ENCODE measurements around the gene OTUB1. TPM values are rescaled to one million over a fixed set of nuclear protein-coding genes. Genes with fewer than 3 reads are reported as not detected.
"Not testable (repeated sequence)": the region's sequence is repeated elsewhere in the genome, so short reads cannot be mapped to it uniquely, and the experiment has no call there.

Gene OTUB1
- total and polyA plus RNA-seq, 4 donors = 37.0 to 67.9 (median 39.9) TPM

DNA sequence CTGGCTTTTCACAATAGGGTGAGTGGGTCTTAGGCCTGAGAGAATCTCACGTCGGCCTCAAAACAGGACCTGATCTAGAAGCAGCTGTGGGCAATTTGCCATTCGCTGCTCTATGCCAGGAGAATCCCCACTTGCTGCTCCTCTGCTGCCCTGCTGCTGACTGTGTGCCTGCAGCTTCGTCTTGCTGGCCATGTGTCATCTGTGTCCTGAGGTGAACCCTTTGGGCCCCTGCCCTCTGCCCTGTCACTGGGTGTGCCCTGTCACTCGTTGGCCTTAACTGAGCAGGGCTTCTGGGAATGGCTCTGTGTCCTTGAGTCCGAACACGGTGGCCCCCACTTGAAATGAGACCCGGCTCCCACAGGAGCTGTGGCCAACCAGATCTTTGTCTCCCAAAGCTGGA is 41.3 kb upstream of the OTUB1 start:
- no peak for DNase-seq
- H3K36me3 ChIP-seq (ENCODE audit: control insufficient read depth in 1 of 2, insufficient read depth in 2 of 2, low read length in 1 of 2) = no peaks in the 10 kb centered on the region
- ATAC-seq (ENCODE audit: low FRiP score) = peak; percentile 49
- H3K4me1 ChIP-seq (ENCODE audit: control insufficient read depth in 1 of 2, insufficient read depth in 2 of 2, low read length in 2 of 2) = no peaks in the 10 kb centered on the region
- intact Hi-C loops (cut with DNase I) = loop anchor here (5.0 kb wide), 2 partner anchors 38 to 178 kb away; partner anchors contain the start of gene ZFTA (in 2 of the 2)
- no peaks in the 10 kb centered on the region for H3K27me3 ChIP-seq (ENCODE audit: control insufficient read depth in 1 of 2, insufficient read depth in 2 of 2, low read length in 1 of 2)
- H3K9me3 ChIP-seq (ENCODE audit: control insufficient read depth, low read length) = no peaks in the 10 kb centered on the region
- H3K4me3 ChIP-seq (ENCODE audit: low read length in 2 of 2) = no peak overlapping the region
- WGBS, 2 donors = 24 to 28% methylated on average over 8 of the region's 8 CpGs
- peak overlapping the region; percentile 1 to 50 for H3K27ac ChIP-seq (ENCODE audit: low read depth in 1 of 2, low read length in 2 of 2)

DNA sequence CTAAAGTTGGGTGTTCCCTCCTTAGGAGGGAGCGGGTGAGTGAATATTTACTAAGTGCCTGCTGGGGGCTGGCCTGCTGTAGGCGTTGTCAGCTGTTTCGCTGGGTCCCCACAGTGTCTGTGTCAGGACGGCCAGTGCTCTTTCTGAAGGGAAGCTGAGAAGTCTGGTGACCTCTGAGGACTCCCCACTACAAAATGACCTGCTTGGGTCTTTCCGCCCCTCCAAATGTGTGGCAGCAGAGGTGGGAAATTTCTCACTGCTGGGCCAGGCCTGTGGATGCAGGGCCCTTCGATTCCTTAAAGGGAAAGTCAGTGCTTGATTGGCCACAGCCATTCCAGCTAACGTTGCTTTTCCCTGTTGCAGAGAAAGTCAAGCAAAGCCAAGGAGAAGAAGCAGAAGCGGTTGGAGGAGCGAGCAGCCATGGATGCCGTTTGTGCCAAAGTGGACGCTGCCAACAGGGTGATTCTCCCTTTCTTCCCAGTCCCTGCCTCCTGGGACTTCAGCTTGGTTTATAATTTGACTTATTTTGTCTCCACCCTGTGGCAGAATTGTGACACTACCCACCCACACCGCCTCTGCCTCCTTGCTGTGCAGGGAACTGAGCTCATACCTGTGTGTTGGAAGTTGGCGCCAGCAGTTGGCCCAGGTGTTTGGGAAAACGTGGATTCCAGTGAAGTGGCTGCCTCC is 40.6 kb upstream of the OTUB1 start:
- intact Hi-C loops (cut with DNase I) = loop anchor here (1.0 to 5.0 kb wide), 3 partner anchors 38 to 178 kb away; partner anchors contain the start of gene ZFTA (in 2 of the 2)
- ATAC-seq (ENCODE audit: low FRiP score) = peak; percentile 91
- 17% methylated on average over 14 of the region's 14 CpGs for WGBS, 2 donors
- no peaks in the 10 kb centered on the region for H3K36me3 ChIP-seq (ENCODE audit: control insufficient read depth in 1 of 2, insufficient read depth in 2 of 2, low read length in 1 of 2)
- peak; percentile 82 to 90 for DNase-seq
- H3K9me3 ChIP-seq (ENCODE audit: control insufficient read depth, low read length) = no peaks in the 10 kb centered on the region
- peak overlapping the region; percentile 1 to 50 for H3K27ac ChIP-seq (ENCODE audit: low read depth in 1 of 2, low read length in 2 of 2)
- H3K4me1 ChIP-seq (ENCODE audit: control insufficient read depth in 1 of 2, insufficient read depth in 2 of 2, low read length in 2 of 2) = no peaks in the 10 kb centered on the region
- no peak overlapping the region for H3K4me3 ChIP-seq (ENCODE audit: low read length in 2 of 2)
- H3K27me3 ChIP-seq (ENCODE audit: control insufficient read depth in 1 of 2, insufficient read depth in 2 of 2, low read length in 1 of 2) = no peaks in the 10 kb centered on the region

DNA sequence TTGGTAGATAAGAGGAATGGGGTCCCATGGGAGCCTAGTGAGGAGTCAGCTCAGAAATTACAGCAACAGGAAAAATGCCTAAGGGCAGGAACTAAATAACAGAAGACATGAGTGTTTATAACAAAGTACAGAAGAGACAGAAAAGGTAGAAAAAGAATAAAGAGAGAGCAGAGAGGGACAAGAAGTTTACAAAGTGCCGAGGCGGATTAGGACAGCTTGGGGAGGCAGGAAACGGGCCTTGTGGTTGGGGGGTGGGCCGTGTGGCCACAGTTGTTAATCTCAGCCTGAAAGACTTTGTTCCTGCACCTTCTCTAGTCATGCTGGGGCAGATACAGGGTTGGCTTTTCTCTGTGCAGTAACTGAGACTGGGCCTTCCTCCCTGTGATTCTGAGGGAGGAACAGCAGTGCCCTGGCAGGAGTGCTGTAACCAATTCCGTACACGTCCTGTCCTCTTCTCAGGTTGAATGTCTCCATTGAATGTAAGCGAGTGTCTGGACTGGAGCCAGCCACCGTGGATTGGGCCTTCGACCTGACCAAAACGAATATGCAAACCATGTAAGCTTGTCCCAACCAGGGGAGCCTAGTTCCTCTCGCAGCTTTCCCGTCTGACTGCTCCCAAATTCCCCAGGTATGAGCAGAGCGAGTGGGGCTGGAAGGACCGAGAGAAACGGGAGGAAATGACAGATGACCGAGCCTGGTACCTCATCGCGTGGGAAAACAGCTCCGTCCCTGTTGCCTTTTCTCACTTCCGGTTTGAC is 34.3 kb upstream of the OTUB1 start:
- intact Hi-C loops (cut with DNase I) = no loop called here
- Histone ChIP-seq H3K27ac (ENCODE audit: low read depth in 1 of 2, low read length in 2 of 2) (no peak overlapping the region), H3K27me3 (ENCODE audit: control insufficient read depth in 1 of 2, insufficient read depth in 2 of 2, low read length in 1 of 2) (no peaks in the 10 kb centered on the region), H3K4me3 (ENCODE audit: low read length in 2 of 2) (no peak overlapping the region), H3K4me1 (ENCODE audit: control insufficient read depth in 1 of 2, insufficient read depth in 2 of 2, low read length in 2 of 2) (no peaks in the 10 kb centered on the region), H3K9me3 (ENCODE audit: control insufficient read depth, low read length) (no peaks in the 10 kb centered on the region), H3K36me3 (ENCODE audit: control insufficient read depth in 1 of 2, insufficient read depth in 2 of 2, low read length in 1 of 2) (peaks cover 0 to 6% of the 10 kb centered on the region in 2 donors)
- 81 to 84% methylated on average over 20 of the region's 20 CpGs for WGBS, 2 donors
- no peak for DNase-seq
- no peak for ATAC-seq (ENCODE audit: low FRiP score)

DNA sequence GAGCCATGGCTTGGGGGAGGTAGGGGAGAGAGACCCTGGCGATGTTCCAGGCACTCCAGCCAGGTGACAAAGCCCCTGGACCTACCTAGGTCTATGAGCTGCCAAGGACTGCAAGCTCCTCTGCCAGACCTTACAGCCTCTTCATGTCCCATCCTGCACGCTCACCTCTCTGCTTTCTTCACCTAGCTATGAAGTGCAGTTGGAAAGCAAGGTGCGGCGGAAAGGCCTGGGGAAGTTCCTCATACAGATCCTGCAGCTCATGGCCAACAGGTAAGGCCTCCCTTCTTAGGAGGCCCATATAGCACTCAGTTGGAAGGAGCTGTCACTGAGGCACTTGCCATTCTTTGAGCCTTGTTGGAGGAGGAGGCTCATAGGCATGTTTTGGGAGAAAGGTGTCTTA is 33.7 kb upstream of the OTUB1 start:
- no peak for ATAC-seq (ENCODE audit: low FRiP score)
- 97% methylated on average over 4 of the region's 4 CpGs for WGBS, 2 donors
- Histone ChIP-seq H3K27me3 (ENCODE audit: control insufficient read depth in 1 of 2, insufficient read depth in 2 of 2, low read length in 1 of 2) (no peaks in the 10 kb centered on the region), H3K9me3 (ENCODE audit: control insufficient read depth, low read length) (no peaks in the 10 kb centered on the region), H3K36me3 (ENCODE audit: control insufficient read depth in 1 of 2, insufficient read depth in 2 of 2, low read length in 1 of 2) (peaks cover 0 to 6% of the 10 kb centered on the region in 2 donors), H3K27ac (ENCODE audit: low read depth in 1 of 2, low read length in 2 of 2) (no peak overlapping the region), H3K4me1 (ENCODE audit: control insufficient read depth in 1 of 2, insufficient read depth in 2 of 2, low read length in 2 of 2) (no peaks in the 10 kb centered on the region), H3K4me3 (ENCODE audit: low read length in 2 of 2) (no peak overlapping the region)
- intact Hi-C loops (cut with DNase I) = no loop called here
- DNase-seq = no peak

DNA sequence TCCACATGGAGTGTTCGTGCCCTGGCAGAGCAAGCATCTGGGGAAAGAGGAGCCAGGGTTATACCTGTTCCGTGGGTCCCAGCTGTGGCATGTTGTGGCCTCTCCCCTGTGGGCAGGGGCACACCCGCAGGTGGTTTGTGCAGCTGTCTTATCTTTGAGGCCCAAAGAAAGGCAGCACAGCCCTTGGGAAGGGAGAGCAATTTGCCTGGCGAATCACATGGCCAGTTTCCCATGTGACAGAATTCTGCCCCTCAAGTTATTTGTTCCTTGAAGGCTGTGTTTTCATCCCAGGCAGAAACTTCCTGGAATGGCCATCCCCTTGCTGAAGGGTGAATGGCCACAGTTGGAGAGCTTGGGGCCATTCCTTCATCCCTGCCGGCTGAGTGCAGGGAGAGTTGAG is 28.2 kb upstream of the OTUB1 start:
- Histone ChIP-seq H3K27me3 (ENCODE audit: control insufficient read depth in 1 of 2, insufficient read depth in 2 of 2, low read length in 1 of 2) (no peaks in the 10 kb centered on the region), H3K36me3 (ENCODE audit: control insufficient read depth in 1 of 2, insufficient read depth in 2 of 2, low read length in 1 of 2) (peaks cover 0 to 6% of the 10 kb centered on the region in 2 donors), H3K9me3 (ENCODE audit: control insufficient read depth, low read length) (no peaks in the 10 kb centered on the region), H3K4me1 (ENCODE audit: control insufficient read depth in 1 of 2, insufficient read depth in 2 of 2, low read length in 2 of 2) (no peaks in the 10 kb centered on the region), H3K27ac (ENCODE audit: low read depth in 1 of 2, low read length in 2 of 2) (no peak overlapping the region), H3K4me3 (ENCODE audit: low read length in 2 of 2) (no peak overlapping the region)
- 83 to 89% methylated on average over 5 of the region's 5 CpGs for WGBS, 2 donors
- ATAC-seq (ENCODE audit: low FRiP score) = no peak
- DNase-seq = no peak
- intact Hi-C loops (cut with DNase I) = no loop called here

DNA sequence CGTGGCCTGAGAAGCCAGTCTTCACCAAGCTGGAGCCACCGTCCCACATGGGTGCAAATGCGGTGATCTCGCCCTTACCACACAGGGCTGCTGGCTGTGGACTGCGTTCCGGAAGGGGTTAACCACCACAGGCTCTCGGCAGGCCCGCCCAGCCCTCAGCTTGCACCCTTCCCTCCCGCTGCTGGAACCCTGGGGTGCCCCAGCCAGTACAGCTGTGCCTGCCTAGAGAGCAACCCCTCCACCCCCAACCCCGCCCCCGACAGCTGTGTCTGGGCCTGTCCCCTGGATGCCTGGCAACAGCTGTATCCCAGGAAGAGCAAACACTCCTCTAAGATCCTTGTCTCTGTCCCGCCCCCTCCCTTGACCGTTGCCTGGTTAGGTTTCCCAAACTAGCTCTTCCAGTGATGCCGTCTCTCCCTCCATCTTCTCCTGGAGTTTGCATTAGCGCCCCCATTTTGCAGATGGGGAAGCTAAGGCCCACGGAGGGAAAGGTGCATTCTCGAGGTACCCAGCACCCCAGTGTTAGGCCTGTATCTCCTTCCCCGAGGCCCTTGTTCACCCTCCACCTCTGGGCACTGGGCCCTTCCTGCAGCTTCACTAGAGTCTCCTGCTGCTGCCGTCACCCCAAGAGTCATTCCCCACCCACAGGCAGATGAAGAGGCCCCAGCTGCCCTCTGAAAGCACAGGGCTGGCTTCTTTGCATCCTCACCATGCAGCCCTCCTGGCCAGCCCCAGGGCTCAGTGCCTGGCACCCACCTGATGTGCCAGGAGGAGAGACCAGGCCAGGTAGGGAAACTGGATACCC is 24.4 kb upstream of the OTUB1 start:
- Histone ChIP-seq H3K9me3 (ENCODE audit: control insufficient read depth, low read length) (no peaks in the 10 kb centered on the region), H3K4me3 (ENCODE audit: low read length in 2 of 2) (no peak overlapping the region), H3K27me3 (ENCODE audit: control insufficient read depth in 1 of 2, insufficient read depth in 2 of 2, low read length in 1 of 2) (no peaks in the 10 kb centered on the region), H3K4me1 (ENCODE audit: control insufficient read depth in 1 of 2, insufficient read depth in 2 of 2, low read length in 2 of 2) (no peaks in the 10 kb centered on the region), H3K27ac (ENCODE audit: low read depth in 1 of 2, low read length in 2 of 2) (no peak overlapping the region), H3K36me3 (ENCODE audit: control insufficient read depth in 1 of 2, insufficient read depth in 2 of 2, low read length in 1 of 2) (no peaks in the 10 kb centered on the region)
- WGBS, 2 donors = 33 to 34% methylated on average over 18 to 19 of the region's 19 CpGs
- DNase-seq (no peak), ATAC-seq (ENCODE audit: low FRiP score) (peak; percentile 34)
- intact Hi-C loops (cut with DNase I) = no loop called here

DNA sequence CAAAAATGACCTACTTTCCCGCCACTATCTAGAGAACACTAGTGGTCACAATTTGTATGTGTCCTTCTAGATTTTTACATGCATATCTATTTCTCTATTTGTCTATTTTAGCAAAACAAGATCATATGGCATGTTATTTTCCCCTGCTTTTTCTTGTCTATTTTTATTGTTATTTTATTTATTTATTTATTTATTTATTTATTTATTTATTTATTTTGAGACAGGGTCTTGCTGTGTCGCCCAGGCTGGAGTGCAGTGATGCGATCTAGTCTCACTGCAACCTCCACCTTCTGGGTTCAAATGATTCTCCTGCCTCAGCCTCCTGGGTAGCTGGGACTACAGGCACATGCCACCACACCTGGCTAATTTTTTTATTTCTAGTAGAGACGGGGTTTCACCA is 22.3 kb upstream of the OTUB1 start:
- H3K27me3 ChIP-seq (ENCODE audit: control insufficient read depth in 1 of 2, insufficient read depth in 2 of 2, low read length in 1 of 2); H3K4me1 ChIP-seq (ENCODE audit: control insufficient read depth in 1 of 2, insufficient read depth in 2 of 2, low read length in 2 of 2); DNase-seq; H3K27ac ChIP-seq (ENCODE audit: low read depth in 1 of 2, low read length in 2 of 2); ATAC-seq (ENCODE audit: low FRiP score); intact Hi-C loops (cut with DNase I); H3K9me3 ChIP-seq (ENCODE audit: control insufficient read depth, low read length); H3K4me3 ChIP-seq (ENCODE audit: low read length in 2 of 2); H3K36me3 ChIP-seq (ENCODE audit: control insufficient read depth in 1 of 2, insufficient read depth in 2 of 2, low read length in 1 of 2): not testable (repeated sequence)
- 84 to 90% methylated on average over 4 of the region's 4 CpGs for WGBS, 2 donors

DNA sequence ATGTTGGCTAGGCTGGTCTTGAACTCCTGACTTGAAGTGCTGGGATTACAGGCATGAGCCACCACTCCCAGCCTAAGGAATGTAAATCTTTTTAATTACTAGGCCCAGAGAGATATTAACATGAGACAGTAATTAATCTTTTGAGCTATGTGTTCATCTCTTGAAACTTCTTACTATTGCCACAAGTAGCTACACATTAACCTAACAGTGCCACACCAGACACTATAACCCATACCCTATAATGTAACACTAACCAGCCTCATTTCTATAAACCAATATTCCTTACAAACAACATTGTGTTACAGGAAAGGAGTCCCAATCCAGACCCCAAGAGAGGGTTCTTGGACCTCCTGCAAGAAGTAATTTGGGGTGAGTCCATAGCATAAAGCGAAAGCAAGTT is 19.8 kb upstream of the OTUB1 start:
- Histone ChIP-seq H3K4me3 (ENCODE audit: low read length in 2 of 2) (no peak overlapping the region), H3K36me3 (ENCODE audit: control insufficient read depth in 1 of 2, insufficient read depth in 2 of 2, low read length in 1 of 2) (no peaks in the 10 kb centered on the region), H3K27ac (ENCODE audit: low read depth in 1 of 2, low read length in 2 of 2) (no peak overlapping the region), H3K9me3 (ENCODE audit: control insufficient read depth, low read length) (no peaks in the 10 kb centered on the region), H3K4me1 (ENCODE audit: control insufficient read depth in 1 of 2, insufficient read depth in 2 of 2, low read length in 2 of 2) (no peaks in the 10 kb centered on the region), H3K27me3 (ENCODE audit: control insufficient read depth in 1 of 2, insufficient read depth in 2 of 2, low read length in 1 of 2) (no peaks in the 10 kb centered on the region)
- DNase-seq = no peak
- no peak for ATAC-seq (ENCODE audit: low FRiP score)
- WGBS, 2 donors = 96 to 97% methylated on average over 1 of the region's 1 CpG
- intact Hi-C loops (cut with DNase I) = no loop called here
